MG63 (cell line): Measurements from ENCODE around the gene HOXB2. TPM values are rescaled to one million over a fixed set of nuclear protein-coding genes. Genes with fewer than 3 reads are reported as not detected.

Experiments
- DNase-seq: peaks from one replicate; pipeline ENCODE4 v3.0.0-alpha.2; 2020
- H3K27me3 ChIP-seq: fragments of 250-450 bp; sonication (Bioruptor Pico); 2 replicates; pipeline ENCODE4 v1.5.1; 2020; ENCODE audit warnings: mild to moderate bottlenecking, moderate library complexity
- H3K36me3 ChIP-seq: fragments of 250-450 bp; sonication (Bioruptor Pico); 2 replicates; pipeline ENCODE4 v1.5.1; 2020; ENCODE audit warnings: mild to moderate bottlenecking, moderate library complexity
- H3K4me3 ChIP-seq: fragments of 250-450 bp; sonication (Bioruptor Pico); 2 replicates; pipeline ENCODE4 v1.5.1; 2020; ENCODE audit warnings: mild to moderate bottlenecking, moderate library complexity
- H3K9me3 ChIP-seq: fragments of 250-450 bp; sonication (Bioruptor Pico); 2 replicates; pipeline ENCODE4 v1.5.1; 2020; ENCODE audit warnings: mild to moderate bottlenecking, moderate library complexity
- total RNA-seq: library from RNA; depleted of rRNA; stranded (reverse); fragments of >200 nt; shearing (Covaris generic); gene quantifications from 2 replicates; pipeline ENCODE4 v1.2.3, GENCODE V29; 2014; ENCODE audit warnings: low replicate concordance

Gene HOXB2
- total RNA-seq, 1 experiment from 2014 or later: 16.0 TPM

GRCh38 chr17:48550502-48551213 is 5.7 kb upstream of the HOXB2 start:
- Histone ChIP-seq H3K4me3 (no peak overlapping the region), H3K9me3 (no peaks in the 10 kb centered on the region), H3K36me3 (peaks cover 46% of the 10 kb centered on the region), H3K27me3 (no peaks in the 10 kb centered on the region)
- DNase-seq: no peak

DNA sequence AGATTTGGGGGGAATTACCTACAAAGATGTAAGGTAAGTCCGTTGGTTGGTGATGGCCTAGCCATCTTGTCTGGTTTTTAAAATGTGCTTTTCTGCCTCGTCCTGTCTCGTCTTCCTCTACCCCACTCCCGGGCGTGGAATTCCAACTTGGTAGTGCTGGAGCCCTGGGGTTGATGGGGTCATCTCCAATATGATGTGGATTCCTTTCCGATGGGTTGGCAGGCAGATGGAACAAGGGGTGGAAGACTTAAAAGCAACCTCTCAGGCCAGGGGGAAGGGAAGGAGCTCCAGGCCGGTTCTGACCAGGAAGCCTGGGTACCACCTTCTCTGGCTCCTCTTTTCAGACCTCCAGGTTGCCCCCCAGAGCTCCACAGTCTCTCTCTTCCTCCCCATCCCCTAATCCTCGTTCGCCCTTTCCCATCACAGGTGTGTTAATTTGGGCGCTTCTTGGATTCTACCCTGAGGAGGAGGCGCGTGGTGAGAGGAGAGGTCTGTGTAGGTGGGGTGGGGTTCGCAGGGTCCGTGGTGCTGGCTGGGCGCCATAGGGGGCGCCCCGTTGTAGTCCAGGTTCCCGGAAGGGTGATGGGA is 5.1 kb upstream of the HOXB2 start:
- H3K4me3 ChIP-seq: no peak overlapping the region
- DNase-seq: no peak
- peaks cover 46% of the 10 kb centered on the region for H3K36me3 ChIP-seq
- H3K9me3 ChIP-seq: no peaks in the 10 kb centered on the region
- H3K27me3 ChIP-seq: no peaks in the 10 kb centered on the region

DNA sequence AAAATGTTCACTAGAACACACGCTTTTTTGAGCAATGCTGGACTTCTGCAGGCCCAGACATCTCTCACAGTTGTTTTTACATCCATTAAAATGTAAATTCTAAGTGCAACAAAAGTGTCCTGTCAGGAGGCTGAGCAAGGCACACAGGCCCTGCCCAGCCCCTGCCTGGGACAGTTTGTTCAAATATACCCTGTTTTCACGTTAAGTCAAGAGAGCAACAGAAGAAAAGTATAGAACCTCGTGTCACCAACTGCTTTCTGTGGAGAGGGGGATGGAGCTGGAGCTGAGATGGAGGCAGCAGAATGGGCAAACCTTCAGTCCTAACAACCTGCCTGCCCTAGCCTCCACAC is 4.3 kb upstream of the HOXB2 start:
- Histone ChIP-seq H3K27me3 (no peaks in the 10 kb centered on the region), H3K4me3 (no peak overlapping the region)

GRCh38 chr17:48548523-48549280 is 3.8 kb upstream of the HOXB2 start:
- H3K4me3 ChIP-seq: peak overlapping the region; percentile 10; the same call in 1 of the 2 replicates
- no peaks in the 10 kb centered on the region for H3K27me3 ChIP-seq
- DNase-seq: no peak
- no peaks in the 10 kb centered on the region for H3K9me3 ChIP-seq
- H3K36me3 ChIP-seq: peaks cover 36% of the 10 kb centered on the region

More for the DNA sequence above, 4.3 kb upstream of the HOXB2 start:
- no peak for DNase-seq
- no peaks in the 10 kb centered on the region for H3K9me3 ChIP-seq
- peaks cover 42% of the 10 kb centered on the region for H3K36me3 ChIP-seq

DNA sequence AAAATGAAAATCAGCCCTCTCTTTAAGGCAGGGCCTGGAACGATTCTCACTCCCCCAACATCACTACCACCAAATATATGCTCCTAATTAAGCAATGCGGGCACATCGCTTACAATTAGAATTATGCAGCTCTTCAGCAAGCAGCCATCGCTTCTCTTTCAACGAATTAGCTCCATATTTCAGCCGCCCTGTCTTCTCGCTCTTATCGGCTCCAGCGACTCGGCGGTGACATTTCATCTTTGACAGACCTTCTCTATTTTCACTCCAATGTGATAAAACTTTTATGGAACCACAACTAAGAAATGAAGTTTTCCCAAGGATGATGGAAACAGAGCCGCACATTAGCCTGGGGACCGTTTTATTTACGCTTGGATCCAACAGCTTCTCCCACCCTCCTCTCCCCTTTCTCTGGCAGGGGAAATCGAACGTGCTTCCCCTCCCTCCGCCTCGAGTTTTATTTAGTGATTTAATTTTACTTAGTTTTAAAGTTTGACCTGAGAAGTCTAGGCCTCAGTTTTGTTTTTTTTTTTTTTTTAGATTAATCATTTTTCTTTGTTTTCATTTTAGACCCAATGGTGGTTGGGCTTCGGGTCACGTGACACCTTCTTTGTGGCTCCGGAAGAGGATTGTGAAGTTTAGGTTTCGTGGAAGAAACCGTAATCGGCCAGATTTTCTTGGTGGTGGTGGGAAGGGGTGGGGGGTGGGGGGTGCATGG is 3.1 kb upstream of the HOXB2 start:
- no peaks in the 10 kb centered on the region for H3K27me3 ChIP-seq
- H3K36me3 ChIP-seq: peaks cover 37% of the 10 kb centered on the region
- no peaks in the 10 kb centered on the region for H3K9me3 ChIP-seq
- peak; percentile 67 for DNase-seq
- peak overlapping the region; percentile 10 for H3K4me3 ChIP-seq

GRCh38 chr17:48546924-48547807 is 2.3 kb upstream of the HOXB2 start:
- no peaks in the 10 kb centered on the region for H3K27me3 ChIP-seq
- peak overlapping the region; percentile 10 for H3K4me3 ChIP-seq
- DNase-seq: peak; percentile 47
- H3K9me3 ChIP-seq: no peaks in the 10 kb centered on the region
- H3K36me3 ChIP-seq: peaks cover 41% of the 10 kb centered on the region

GRCh38 chr17:48546137-48546923 is 1.4 kb upstream of the HOXB2 start:
- H3K36me3 ChIP-seq: peaks cover 37% of the 10 kb centered on the region

DNA sequence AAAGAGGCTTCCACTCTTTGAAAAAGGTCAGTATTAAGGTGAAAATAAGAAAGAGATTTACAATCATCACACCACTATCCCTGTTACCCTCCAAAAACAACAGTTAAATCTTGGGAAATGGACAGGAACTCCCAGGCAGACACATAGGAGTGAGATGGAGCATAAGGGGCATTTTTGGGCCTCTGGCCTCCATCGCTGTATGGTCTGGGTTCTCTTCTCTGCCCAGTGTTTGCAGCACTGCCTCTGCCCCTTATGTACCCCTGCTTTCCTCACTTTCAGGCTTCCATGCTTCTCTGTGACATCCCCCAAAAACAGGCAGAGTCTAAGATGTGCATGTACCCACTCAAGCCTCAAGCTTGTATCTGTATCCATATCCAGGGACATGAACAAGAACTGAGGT is 630 bp upstream of the HOXB2 start:
- no peaks in the 10 kb centered on the region for H3K27me3 ChIP-seq
- DNase-seq: no peak
- no peaks in the 10 kb centered on the region for H3K9me3 ChIP-seq
- peaks cover 42% of the 10 kb centered on the region for H3K36me3 ChIP-seq
- peak overlapping the region; percentile 78 for H3K4me3 ChIP-seq

More at GRCh38 chr17:48546137-48546923, 1.4 kb upstream of the HOXB2 start:
- H3K4me3 ChIP-seq: peak overlapping the region; percentile 10; the same call in 1 of the 2 replicates
- no peak for DNase-seq
- no peaks in the 10 kb centered on the region for H3K27me3 ChIP-seq
- no peaks in the 10 kb centered on the region for H3K9me3 ChIP-seq

- no peaks in the 10 kb centered on the region for H3K27me3 ChIP-seq
- peak; percentile 93 for DNase-seq
- H3K9me3 ChIP-seq: no peaks in the 10 kb centered on the region
- peak overlapping the region; percentile 78 for H3K4me3 ChIP-seq
- H3K36me3 ChIP-seq: peaks cover 35% of the 10 kb centered on the region
These were observed 424 bp downstream of the HOXB2 start for GRCh38 chr17:48544349-48545021.

- no peak for DNase-seq
- H3K27me3 ChIP-seq: no peaks in the 10 kb centered on the region
These were observed 1.0 kb downstream of the HOXB2 start for GRCh38 chr17:48543854-48544348.

DNA sequence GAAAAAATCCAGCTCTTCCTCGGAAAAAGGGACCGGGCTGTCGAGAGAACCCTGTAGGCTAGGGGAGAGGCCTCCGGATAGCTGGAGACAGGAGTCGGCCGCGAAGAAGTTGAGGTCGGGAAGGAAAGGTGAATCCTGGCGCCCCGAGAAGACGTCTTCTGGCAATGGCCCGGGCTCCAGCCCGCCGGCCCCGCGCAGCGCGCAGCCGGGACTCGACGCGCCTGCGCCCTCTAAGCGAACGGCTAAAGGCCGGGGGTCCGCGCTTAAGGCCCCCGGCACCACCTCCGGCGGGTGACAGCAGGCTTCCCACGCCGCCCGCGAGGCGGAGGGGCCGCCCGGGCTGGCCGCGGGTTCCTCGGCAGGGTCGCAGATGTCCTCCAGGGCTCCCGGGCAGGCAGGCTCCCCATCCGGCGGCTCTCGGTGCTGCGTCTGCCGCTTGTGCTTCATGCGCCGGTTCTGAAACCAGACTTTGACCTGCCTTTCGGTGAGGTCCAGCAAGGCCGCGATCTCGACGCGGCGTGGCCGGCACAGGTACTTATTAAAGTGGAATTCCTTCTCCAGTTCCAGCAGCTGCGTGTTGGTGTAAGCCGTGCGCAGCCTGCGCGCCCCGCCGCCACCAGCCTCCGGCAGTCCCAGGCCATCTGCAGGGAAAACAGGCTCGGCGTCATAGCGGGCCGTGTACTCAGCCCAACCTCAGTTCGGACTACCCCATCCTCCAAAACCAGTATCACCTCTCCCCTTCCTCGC is 1.6 kb downstream of the HOXB2 start:
- H3K4me3 ChIP-seq: peak overlapping the region; percentile 78
- peaks cover 30% of the 10 kb centered on the region for H3K36me3 ChIP-seq
- no peaks in the 10 kb centered on the region for H3K27me3 ChIP-seq
- H3K9me3 ChIP-seq: no peaks in the 10 kb centered on the region
- DNase-seq: peak; percentile 69

More at GRCh38 chr17:48543854-48544348, 1.0 kb downstream of the HOXB2 start:
- H3K36me3 ChIP-seq: peaks cover 31% of the 10 kb centered on the region
- H3K4me3 ChIP-seq: peak overlapping the region; percentile 78
- no peaks in the 10 kb centered on the region for H3K9me3 ChIP-seq

- Histone ChIP-seq H3K27me3 (no peaks in the 10 kb centered on the region), H3K36me3 (peaks cover 27% of the 10 kb centered on the region), H3K9me3 (no peaks in the 10 kb centered on the region), H3K4me3 (peak overlapping the region; percentile 78)
- no peak for DNase-seq
These were observed 2.2 kb downstream of the HOXB2 start for GRCh38 chr17:48542698-48543106.

DNA sequence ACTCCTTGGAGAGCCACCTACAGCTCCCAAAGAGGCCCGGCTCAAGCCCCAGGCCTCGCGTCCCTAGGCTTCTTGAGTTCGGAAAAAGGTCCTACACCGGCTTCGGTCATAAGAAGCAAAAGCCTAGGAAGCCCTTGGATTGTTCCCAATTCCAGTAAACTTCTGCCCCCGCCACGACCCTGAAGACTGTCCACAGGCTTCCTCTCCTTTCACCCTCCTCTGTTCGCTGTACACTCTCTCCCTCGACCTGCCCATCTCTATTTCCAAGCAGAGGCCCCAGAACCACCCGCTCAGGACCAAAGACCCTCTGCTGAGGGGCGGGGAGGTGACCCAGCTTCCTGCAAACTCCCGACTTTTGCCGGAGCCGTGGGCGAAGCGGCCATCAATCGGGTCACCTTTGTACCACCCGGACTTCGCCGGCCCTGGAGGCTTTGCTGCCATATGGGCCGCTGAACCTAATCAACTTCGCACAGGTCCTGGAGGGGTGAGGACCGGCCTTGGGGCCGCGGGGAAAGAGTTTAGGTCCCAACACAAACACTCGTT is 2.7 kb downstream of the HOXB2 start:
- DNase-seq: peak; percentile 53
- Histone ChIP-seq H3K36me3 (peaks cover 26% of the 10 kb centered on the region), H3K27me3 (no peaks in the 10 kb centered on the region), H3K4me3 (peak overlapping the region; percentile 78), H3K9me3 (no peaks in the 10 kb centered on the region)

DNA sequence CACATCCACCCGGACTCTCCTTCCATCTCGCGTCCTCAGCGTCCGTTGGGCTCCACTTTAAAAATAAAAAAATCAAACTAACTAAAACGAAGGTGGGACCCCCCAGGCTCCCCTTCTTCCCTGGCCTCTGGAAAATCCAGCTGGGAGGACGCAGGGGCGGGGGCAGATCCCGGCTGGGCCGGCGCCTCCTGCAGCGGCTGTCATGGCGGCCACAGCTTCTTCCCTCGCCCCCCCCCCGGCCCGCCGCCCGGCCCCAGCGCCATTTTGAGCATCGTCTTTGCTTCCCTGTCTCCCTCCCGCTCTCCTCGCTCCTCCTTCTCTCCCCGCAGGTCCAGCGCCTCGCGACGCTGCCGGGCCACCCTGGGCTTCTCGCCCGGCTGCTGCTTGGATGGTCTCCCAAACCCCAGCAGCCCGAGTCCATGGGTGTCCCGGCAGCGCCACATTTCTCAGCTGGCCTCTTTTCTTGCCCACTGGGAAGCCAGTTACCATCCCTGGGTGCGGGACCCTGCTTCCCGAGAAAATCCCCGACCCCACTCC is 3.3 kb downstream of the HOXB2 start:
- H3K36me3 ChIP-seq: peaks cover 26% of the 10 kb centered on the region
- peak; percentile 80 for DNase-seq
- H3K4me3 ChIP-seq: peak overlapping the region; percentile 78
- no peaks in the 10 kb centered on the region for H3K27me3 ChIP-seq
- H3K9me3 ChIP-seq: no peaks in the 10 kb centered on the region
